Measurements from ENCODE around the gene DNAI2.
A peak's percentile ranks its signal among the peaks of the same experiment; 100 is the strongest.

DNAI2 gene

GRCh38 chr17:74359916-74360315, 85.9 kb downstream of the DNAI2 start:
- DNase-seq (ENCODE audit: extremely low read depth in 1 of 2, low read depth in 1 of 2) = no peak

- DNase-seq (ENCODE audit: extremely low read depth in 1 of 2, low read depth in 1 of 2) = no peak
Observed at GRCh38 chr17:74360899-74361229, 86.8 kb downstream of the DNAI2 start.

- peak in 1 of 2 donors; percentile 14 for DNase-seq (ENCODE audit: extremely low read depth in 1 of 2, low read depth in 1 of 2)
Observed at GRCh38 chr17:74361230-74362068, 87.4 kb downstream of the DNAI2 start, which contains the start of gene BTBD17. Gene BTBD17, minus strand, starts transcription at chr17:74361868. Its CDS starts 49 bp downstream, at chr17:74361819.

- no peak for DNase-seq (ENCODE audit: extremely low read depth in 1 of 2, low read depth in 1 of 2)
Observed at GRCh38 chr17:74362069-74362405, 88.0 kb downstream of the DNAI2 start.

- no peak for DNase-seq (ENCODE audit: extremely low read depth in 1 of 2, low read depth in 1 of 2)
Observed at GRCh38 chr17:74362810-74363498, 88.9 kb downstream of the DNAI2 start.
